DOHH2 (cell line): Measurements from ENCODE around the gene TOR4A.

Experiments used
- H3F3A ChIP-seq: fragments of 200-600 bp; sonication (generic), shearing (Covaris generic); 2 replicates; pipeline ENCODE4 v1.6.0; 2016; ENCODE audit warnings: antibody characterized with exemption, mild to moderate bottlenecking; ENCODE audit not compliant: control insufficient read depth, insufficient read depth
- H3K27ac ChIP-seq: fragments of 200-600 bp; sonication (generic); 2 replicates; pipeline ENCODE4 v1.5.1; 2014; ENCODE audit warnings: low read depth, mild to moderate bottlenecking, low read length, moderate library complexity
- H3K27me3 ChIP-seq: fragments of 200-600 bp; sonication (generic); 2 replicates; pipeline ENCODE4 v1.6.1; 2014; ENCODE audit warnings: mild to moderate bottlenecking, low read length, mixed read lengths; ENCODE audit not compliant: control insufficient read depth
- H3K36me3 ChIP-seq: fragments of 200-600 bp; sonication (generic); 2 replicates; pipeline ENCODE4 v1.6.1; 2014; ENCODE audit warnings: mild to moderate bottlenecking, low read length, moderate library complexity, mixed read lengths; ENCODE audit not compliant: control insufficient read depth
- H3K4me1 ChIP-seq: fragments of 200-600 bp; sonication (generic); 2 replicates; pipeline ENCODE4 v1.6.1; 2014; ENCODE audit warnings: mild to moderate bottlenecking, low read length, mixed read lengths; ENCODE audit not compliant: control insufficient read depth
- H3K4me2 ChIP-seq: fragments of 200-600 bp; sonication (generic); 2 replicates; pipeline ENCODE4 v1.6.0; 2014; ENCODE audit warnings: mild to moderate bottlenecking, low read length, moderate library complexity
- H3K4me3 ChIP-seq: fragments of 200-600 bp; sonication (generic); 2 replicates; pipeline ENCODE4 v1.5.1; 2014; ENCODE audit warnings: mild to moderate bottlenecking, low read length, mixed read lengths
- H3K79me2 ChIP-seq: fragments of 200-600 bp; sonication (generic); 2 replicates; pipeline ENCODE4 v1.6.1; 2014; ENCODE audit warnings: mild to moderate bottlenecking, low read length, mixed read lengths; ENCODE audit not compliant: control insufficient read depth
- H3K9me2 ChIP-seq: fragments of 200-600 bp; sonication (generic); replicated peaks from 2 replicates; pipeline ENCODE4 v1.6.1; 2014; ENCODE audit warnings: mild to moderate bottlenecking, low read length, mixed read lengths; ENCODE audit not compliant: control insufficient read depth
- H3K9me3 ChIP-seq: fragments of 200-600 bp; sonication (generic); 2 replicates; pipeline ENCODE4 v1.6.1; 2014; ENCODE audit warnings: antibody characterized with exemption, low read length, mixed read lengths; ENCODE audit not compliant: control insufficient read depth, insufficient read depth
- H4K20me1 ChIP-seq: fragments of 200-600 bp; sonication (generic); 2 replicates; pipeline ENCODE4 v1.6.0; 2014; ENCODE audit warnings: low read depth, mild to moderate bottlenecking, antibody characterized with exemption, low read length, moderate library complexity; ENCODE audit not compliant: control insufficient read depth, insufficient read depth
- CTCF ChIP-seq: fragments of 200-600 bp; sonication (generic); IDR thresholded peaks from one replicate; pipeline ENCODE4 v1.5.1; 2014; ENCODE audit warnings: antibody characterized with exemption, mild to moderate bottlenecking, low read depth, low read length; ENCODE audit not compliant: poor library complexity, severe bottlenecking
- EZH2phosphoT487 ChIP-seq: fragments of 200-600 bp; sonication (generic); IDR thresholded peaks from 2 replicates; pipeline ENCODE4 v1.6.1; 2017; ENCODE audit warnings: borderline replicate concordance, mild to moderate bottlenecking, antibody characterized with exemption, low read length, moderate library complexity, mixed read lengths

TOR4A gene

GRCh38 chr9:137308057-137308619 is 30.6 kb downstream of the TOR4A start:
- Histone ChIP-seq H3K79me2 (no peaks in the 10 kb centered on the region), H3K27me3 (peaks cover 20% of the 10 kb centered on the region), H3K4me3 (no peak overlapping the region), H3K9me2 (no peaks in the 10 kb centered on the region), H3K36me3 (no peaks in the 10 kb centered on the region), H3K4me2 (no peak overlapping the region), H3F3A (peaks cover under 1% of the 10 kb centered on the region; the same call in 1 of the 2 replicates), H3K9me3 (no peaks in the 10 kb centered on the region), H4K20me1 (no peaks in the 10 kb centered on the region), H3K4me1 (peaks cover 36% of the 10 kb centered on the region), H3K27ac (no peak overlapping the region)
- TF ChIP-seq CTCF (no peak), EZH2phosphoT487 (no peak)

- no peak overlapping the region for H3K4me3 ChIP-seq
- no peak overlapping the region for H3K27ac ChIP-seq
- H3K4me1 ChIP-seq = peaks cover 36% of the 10 kb centered on the region
- H3K36me3 ChIP-seq = no peaks in the 10 kb centered on the region
- H3K79me2 ChIP-seq = no peaks in the 10 kb centered on the region
- H3F3A ChIP-seq = no peaks in the 10 kb centered on the region
- H3K9me2 ChIP-seq = no peaks in the 10 kb centered on the region
- H3K9me3 ChIP-seq = no peaks in the 10 kb centered on the region
- H3K27me3 ChIP-seq = peaks cover 20% of the 10 kb centered on the region
- no peak for TF ChIP-seq CTCF
- no peak for TF ChIP-seq EZH2phosphoT487
- no peak overlapping the region for H3K4me2 ChIP-seq
- H4K20me1 ChIP-seq = no peaks in the 10 kb centered on the region
These were observed 32.1 kb downstream of the TOR4A start for GRCh38 chr9:137309368-137310188.

GRCh38 chr9:137310189-137311052 is 32.9 kb downstream of the TOR4A start:
- no peaks in the 10 kb centered on the region for H3K9me2 ChIP-seq
- no peak overlapping the region for H3K27ac ChIP-seq
- H3K36me3 ChIP-seq = no peaks in the 10 kb centered on the region
- no peaks in the 10 kb centered on the region for H3K9me3 ChIP-seq
- peaks cover 31% of the 10 kb centered on the region for H3K4me1 ChIP-seq
- H4K20me1 ChIP-seq = no peaks in the 10 kb centered on the region
- no peaks in the 10 kb centered on the region for H3F3A ChIP-seq
- H3K4me2 ChIP-seq = no peak overlapping the region
- no peak overlapping the region for H3K4me3 ChIP-seq
- no peaks in the 10 kb centered on the region for H3K79me2 ChIP-seq
- TF ChIP-seq EZH2phosphoT487 (no peak), CTCF (no peak)
- peaks cover 20% of the 10 kb centered on the region for H3K27me3 ChIP-seq
